RWPE1 (cell line): ENCODE results near the gene TXN2.
"Not testable (repeated sequence)": the region's sequence is repeated elsewhere in the genome, so short reads cannot be mapped to it uniquely, and the experiment has no call there.

Source experiments
- CTCF ChIA-PET: fragments of 350-600 bp; sonication (Branson Sonifier 250); formaldehyde crosslinking; extraction: SDS; loops from one replicate; lab custom pipeline; 2021; lab: Yijun Ruan, JAX
- POLR2A ChIA-PET: fragments of 400-600 bp; formaldehyde crosslinking; extraction: SDS; loops from one replicate; lab custom pipeline; 2020; ENCODE audit warnings: antibody characterized with exemption; ENCODE audit not compliant: low non-redundant PET; lab: Yijun Ruan, JAX
- DNase-seq: peaks from one replicate; pipeline ENCODE4 v3.0.0; 2012; ENCODE audit warnings: low spot score
- H3K27ac ChIP-seq: fragments of 450-650 bp; 2 replicates; pipeline ENCODE4 v1.5.1; 2017
- TF ChIP-seq, protein P1 (sequence below): fragments of 450-650 bp; conservative IDR thresholded peaks from 2 replicates; pipeline ENCODE4 v1.5.1; 2017; ENCODE audit warnings: low read depth, mild to moderate bottlenecking

TXN2 gene

GRCh38 chr22:36457688-36458450 is 23.6 kb downstream of the TXN2 start:
- DNase-seq, result no peak
- peak overlapping the region; percentile 12; the same call in 1 of the 2 replicates for H3K27ac ChIP-seq
- TF ChIP-seq, protein P1, sequence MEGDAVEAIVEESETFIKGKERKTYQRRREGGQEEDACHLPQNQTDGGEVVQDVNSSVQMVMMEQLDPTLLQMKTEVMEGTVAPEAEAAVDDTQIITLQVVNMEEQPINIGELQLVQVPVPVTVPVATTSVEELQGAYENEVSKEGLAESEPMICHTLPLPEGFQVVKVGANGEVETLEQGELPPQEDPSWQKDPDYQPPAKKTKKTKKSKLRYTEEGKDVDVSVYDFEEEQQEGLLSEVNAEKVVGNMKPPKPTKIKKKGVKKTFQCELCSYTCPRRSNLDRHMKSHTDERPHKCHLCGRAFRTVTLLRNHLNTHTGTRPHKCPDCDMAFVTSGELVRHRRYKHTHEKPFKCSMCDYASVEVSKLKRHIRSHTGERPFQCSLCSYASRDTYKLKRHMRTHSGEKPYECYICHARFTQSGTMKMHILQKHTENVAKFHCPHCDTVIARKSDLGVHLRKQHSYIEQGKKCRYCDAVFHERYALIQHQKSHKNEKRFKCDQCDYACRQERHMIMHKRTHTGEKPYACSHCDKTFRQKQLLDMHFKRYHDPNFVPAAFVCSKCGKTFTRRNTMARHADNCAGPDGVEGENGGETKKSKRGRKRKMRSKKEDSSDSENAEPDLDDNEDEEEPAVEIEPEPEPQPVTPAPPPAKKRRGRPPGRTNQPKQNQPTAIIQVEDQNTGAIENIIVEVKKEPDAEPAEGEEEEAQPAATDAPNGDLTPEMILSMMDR, result no peak
- ChIA-PET CTCF (interaction anchor here (0.6 kb wide), 1 partner anchor 20 kb away, joined by 3 read pairs; no protein-coding TSS in a partner anchor), POLR2A (no interaction called here)

GRCh38 chr22:36456464-36456845 is 25.0 kb downstream of the TXN2 start:
- DNase-seq, result no peak
- TF ChIP-seq, protein P1, result no peak
- no peak overlapping the region for H3K27ac ChIP-seq
- ChIA-PET CTCF (no interaction called here), POLR2A (no interaction called here)

DNA sequence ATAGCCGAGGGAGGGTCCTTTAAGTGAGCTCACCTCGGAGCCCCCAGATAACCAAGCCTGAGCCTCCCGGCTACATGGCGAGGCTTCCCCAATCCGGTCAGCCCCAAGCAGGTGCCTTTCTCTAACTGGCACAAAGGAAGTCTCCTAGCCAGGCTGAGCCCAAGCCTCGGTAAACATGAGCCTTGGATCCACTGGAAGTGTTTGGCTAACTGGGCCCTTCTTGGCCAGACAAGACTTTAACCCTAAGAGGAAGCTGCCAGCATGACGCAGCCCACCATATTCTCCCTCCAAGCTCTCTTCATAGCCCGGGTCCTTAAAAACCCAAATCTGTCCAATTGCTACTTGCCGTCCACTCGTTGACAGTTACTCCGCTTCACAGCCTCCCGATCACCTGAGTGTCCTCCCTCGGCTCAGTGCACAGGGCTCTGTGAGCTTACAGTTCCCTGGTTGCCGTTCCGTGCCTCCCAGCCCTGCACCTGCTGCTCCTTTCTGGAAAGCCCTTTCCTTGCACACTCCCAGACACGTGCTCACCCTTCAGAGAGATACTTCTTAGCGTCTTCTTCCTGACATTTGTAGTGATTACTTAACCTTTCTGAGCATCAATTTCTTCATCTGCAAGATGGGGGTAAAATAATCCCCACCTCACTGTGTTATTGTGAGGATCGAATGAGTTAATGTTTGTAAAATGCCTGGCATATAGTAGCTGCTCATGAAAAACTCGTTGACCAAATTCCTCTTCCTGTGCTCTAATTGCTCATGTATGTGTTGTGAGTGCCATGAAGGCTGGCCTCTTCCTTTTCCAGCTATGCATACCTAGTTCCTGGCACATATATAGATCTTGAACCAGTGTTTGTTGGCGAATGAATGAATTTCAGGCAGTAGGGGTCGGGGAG is 25.6 kb downstream of the TXN2 start:
- peak overlapping the region; percentile 30 for H3K27ac ChIP-seq
- DNase-seq, result no peak
- ChIA-PET CTCF (interaction anchor here (0.9 kb wide), 1 partner anchor 14 kb away, joined by 4 read pairs; no protein-coding TSS in a partner anchor), POLR2A (no interaction called here)
- TF ChIP-seq, protein P1, result no peak

DNA sequence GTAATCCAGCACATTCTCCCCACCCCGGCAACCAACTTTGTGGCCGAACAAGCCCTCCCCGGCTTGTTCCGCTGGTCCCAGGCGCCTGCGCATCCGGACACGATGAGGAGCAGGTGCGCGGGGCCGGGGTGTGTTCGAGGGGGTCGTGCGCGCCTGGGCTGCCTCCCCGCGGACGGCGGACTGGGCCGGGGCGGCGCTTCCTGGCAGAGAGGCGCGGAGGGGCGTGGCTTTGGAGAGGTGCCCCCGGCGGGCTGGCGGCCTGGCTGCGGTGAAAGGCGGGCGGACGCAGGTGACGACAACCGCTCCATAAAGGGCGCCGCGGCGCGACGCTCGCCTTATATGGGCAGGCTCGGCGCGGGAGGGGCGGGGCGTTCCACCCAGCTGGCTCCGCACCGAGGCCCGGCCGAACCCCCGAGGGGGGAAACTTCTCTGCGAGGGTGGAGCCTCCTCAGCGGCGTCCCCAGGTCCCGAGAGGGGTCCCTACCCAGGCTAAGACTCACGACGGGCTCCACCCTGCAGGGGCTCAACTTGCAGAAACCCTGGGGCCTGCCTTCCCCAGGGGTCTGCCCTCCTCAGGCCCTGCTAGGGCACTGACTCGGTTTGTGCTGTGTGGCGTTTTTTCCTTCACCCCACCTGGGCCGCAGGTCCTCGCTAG is 26.4 kb downstream of the TXN2 start:
- CTCF ChIA-PET, result interaction anchor here (0.9 kb wide), 1 partner anchor 15 kb away, joined by 4 read pairs; no protein-coding TSS in a partner anchor
- peak overlapping the region; percentile 30 for H3K27ac ChIP-seq
- peak; percentile 69 for DNase-seq
- POLR2A ChIA-PET, result no interaction called here
- TF ChIP-seq, protein P1, result no peak

- ChIA-PET CTCF (no interaction called here), POLR2A (interaction anchor here (1.1 kb wide), 1 partner anchor 74 kb away, joined by 3 read pairs; no protein-coding TSS in a partner anchor)
- TF ChIP-seq, protein P1, result no peak
- H3K27ac ChIP-seq, result peak overlapping the region; percentile 72
- no peak for DNase-seq
Observed at GRCh38 chr22:36453855-36454378, 27.5 kb downstream of the TXN2 start.

GRCh38 chr22:36452978-36453607 is 28.3 kb downstream of the TXN2 start:
- CTCF ChIA-PET, DNase-seq: not testable (repeated sequence)
- peak overlapping the region; percentile 72 for H3K27ac ChIP-seq

More at GRCh38 chr22:36452978-36453607, 28.3 kb downstream of the TXN2 start:
- POLR2A ChIA-PET, result interaction anchor here (1.1 kb wide), 1 partner anchor 74 kb away, joined by 3 read pairs; no protein-coding TSS in a partner anchor
